HepG2 (cell line): ENCODE results near the gene TSPAN8.

Experiments used
- CTCF ChIP-seq: sonication (generic); formaldehyde crosslinking; IDR thresholded peaks from 2 replicates; pipeline ENCODE4 v1.5.0; 2020; ENCODE audit warnings: mild to moderate bottlenecking, missing genetic modification reagents, moderate library complexity
- HOMEZ ChIP-seq: IDR thresholded peaks from 2 replicates; pipeline ENCODE4 v1.6.1; 2016; ENCODE audit warnings: low read depth
- PHF21A ChIP-seq: sonication (generic); formaldehyde crosslinking; IDR thresholded peaks from 2 replicates; pipeline ENCODE4 v1.5.0; 2020; ENCODE audit warnings: mild to moderate bottlenecking, missing genetic modification reagents
- RAD21 ChIP-seq: fragments of 450-650 bp; formaldehyde crosslinking; IDR thresholded peaks from 2 replicates; pipeline ENCODE4 v1.5.0; 2020; ENCODE audit warnings: mild to moderate bottlenecking
- ZNF12 ChIP-seq: sonication (generic); formaldehyde crosslinking; IDR thresholded peaks from 2 replicates; pipeline ENCODE4 v1.5.0; 2020; ENCODE audit warnings: missing genetic modification reagents

GRCh38 chr12:71158361-71158882, 623 bp upstream of the TSPAN8 start:
- TF ChIP-seq HOMEZ: no peak; the same call in 1 of the 2 replicates
- TF ChIP-seq ZNF12 (CRISPR knock-in tag): no peak
- no peak for TF ChIP-seq CTCF (CRISPR knock-in tag)
- TF ChIP-seq PHF21A (CRISPR knock-in tag): no peak
- no peak for TF ChIP-seq RAD21 (CRISPR knock-in tag)
